Glomerular endothelial cell (primary cell): ENCODE results near the gene OS9. TPM values are rescaled to one million over a fixed set of nuclear protein-coding genes. Genes with fewer than 3 reads are reported as not detected.
A peak's percentile ranks its signal among the peaks of the same experiment; 100 is the strongest.

Experiments used
- DNase-seq: peaks from one replicate; pipeline ENCODE4 v3.0.0-alpha.2; 2011; ENCODE audit warnings: low read depth, low spot score; ENCODE audit errors: extremely low read depth
- total RNA-seq: library from RNA; depleted of rRNA; stranded (reverse); fragments of >200 nt; gene quantifications from 2 replicates; pipeline ENCODE4 v1.2.3, GENCODE V29; 2015

OS9 gene
- total RNA-seq, 1 donor from 2014 or later: 260 TPM

DNA sequence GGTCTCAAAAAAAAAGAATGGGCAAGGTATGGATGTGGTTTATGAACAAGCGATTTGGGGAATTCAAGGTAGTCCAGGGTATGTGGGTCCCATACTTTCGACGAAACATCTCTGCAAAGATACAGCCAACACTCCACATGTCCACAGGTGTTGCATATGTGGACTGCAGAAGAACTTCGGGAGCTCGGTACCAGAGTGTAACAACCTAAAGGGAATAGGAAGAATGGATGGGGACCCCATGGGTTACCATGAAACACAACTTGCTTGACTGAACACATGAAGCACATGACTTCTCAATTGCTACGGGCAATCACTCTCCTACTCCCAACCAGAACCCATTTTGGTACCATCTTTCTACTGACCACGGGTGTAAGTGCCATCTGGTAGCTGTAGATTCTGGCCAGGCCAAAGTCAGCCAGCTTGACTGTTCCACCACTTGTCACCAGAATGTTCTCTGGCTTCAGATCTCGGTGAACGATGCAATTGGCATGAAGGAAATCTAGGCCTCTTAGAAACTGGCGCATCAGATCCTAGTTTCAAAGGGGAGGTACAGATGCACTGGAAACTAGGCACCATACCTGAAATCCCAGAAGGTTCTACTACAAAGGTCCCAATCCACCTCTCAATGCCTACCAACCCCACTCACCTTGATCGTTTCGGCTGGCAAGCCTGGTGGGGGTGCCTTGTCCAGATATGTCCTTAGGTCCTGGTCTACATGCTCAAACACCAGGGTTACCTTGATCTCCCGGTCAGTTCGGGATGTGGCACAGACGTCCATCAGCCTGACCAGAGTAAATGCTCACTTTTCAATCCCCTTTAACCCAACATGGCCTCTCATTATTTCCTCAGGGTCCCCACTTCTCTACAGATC is 56.9 kb downstream of the OS9 start:
- no peak for DNase-seq

DNA sequence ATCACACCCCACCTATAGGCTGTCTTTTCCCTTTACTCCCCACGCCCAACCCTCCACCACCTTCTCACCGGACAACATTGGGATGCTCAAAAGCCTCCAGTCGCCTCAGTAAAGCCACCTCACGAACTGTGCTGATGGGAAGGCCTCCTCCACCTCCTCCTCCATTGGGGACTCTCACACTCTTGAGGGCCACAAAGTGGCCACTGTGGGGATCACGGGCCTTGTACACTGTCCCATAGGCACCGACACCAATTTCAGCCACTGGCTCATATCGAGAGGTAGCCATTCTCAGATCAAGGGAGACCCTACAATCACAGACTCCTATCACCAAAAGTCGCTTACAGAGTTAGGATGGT is 57.5 kb downstream of the OS9 start:
- DNase-seq: no peak

DNA sequence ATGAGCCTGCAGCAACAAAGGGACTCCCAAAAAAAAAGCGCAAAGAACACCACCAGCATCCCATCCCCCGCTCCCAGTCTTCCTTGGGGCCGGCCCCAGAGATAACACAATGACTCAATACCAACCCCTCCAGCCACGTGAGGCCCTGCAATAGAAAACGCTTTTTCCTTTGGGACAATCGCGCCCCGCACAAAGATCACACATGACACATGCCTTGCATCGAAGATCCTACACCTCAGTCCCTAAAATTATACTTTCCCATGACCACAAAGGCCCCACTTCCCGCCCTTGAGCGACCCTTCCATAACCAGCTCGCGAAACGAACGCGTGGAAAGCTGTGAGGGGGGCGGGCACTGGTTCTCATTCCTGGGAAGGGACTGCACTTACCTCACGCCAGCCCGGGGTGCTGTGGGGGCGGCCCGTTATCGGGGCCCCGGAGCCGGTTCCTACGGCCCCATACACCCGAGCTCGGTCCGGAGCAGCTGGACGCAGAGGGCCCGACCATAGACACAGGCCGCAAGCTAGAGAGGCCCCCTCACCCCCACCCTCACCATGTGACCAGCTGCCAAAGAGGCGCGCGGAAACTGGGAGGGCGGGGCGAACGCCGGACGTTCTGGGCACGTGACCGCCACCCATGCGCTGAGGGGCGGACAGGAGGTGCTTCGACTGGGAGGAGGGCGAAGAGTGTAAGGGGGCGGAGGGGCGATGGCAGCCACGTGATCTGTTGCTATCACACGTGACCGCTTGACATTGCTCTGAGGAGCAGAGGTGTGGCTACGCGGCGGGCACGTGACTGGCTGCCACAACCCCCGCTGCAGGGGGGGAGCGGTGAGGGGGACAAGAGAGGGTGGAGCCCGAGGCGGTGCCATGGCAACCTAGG is 58.1 kb downstream of the OS9 start, which contains the start of gene CDK4:
CDK4 (minus strand) TSS at position 523 of the 880 bp plus-strand sequence. CDS start 593 bp downstream, outside the sequence.
- peak; percentile 81 for DNase-seq

DNA sequence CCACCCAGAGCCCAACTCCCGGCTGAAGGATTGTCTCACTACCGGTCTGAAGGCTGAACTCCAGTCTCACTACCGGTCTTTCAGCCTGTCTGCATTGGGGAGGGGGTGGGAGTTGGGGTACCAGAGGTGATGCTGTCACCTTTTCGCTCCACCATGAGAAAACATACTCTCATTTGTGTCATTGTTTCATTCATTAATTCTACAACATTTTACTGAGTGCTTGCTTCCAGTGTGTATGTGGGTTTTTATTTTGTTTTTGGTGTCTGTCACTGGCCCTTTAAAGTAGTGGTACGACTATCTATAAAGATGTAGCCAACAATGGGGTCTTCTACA is 58.7 kb downstream of the OS9 start:
- DNase-seq: no peak

DNA sequence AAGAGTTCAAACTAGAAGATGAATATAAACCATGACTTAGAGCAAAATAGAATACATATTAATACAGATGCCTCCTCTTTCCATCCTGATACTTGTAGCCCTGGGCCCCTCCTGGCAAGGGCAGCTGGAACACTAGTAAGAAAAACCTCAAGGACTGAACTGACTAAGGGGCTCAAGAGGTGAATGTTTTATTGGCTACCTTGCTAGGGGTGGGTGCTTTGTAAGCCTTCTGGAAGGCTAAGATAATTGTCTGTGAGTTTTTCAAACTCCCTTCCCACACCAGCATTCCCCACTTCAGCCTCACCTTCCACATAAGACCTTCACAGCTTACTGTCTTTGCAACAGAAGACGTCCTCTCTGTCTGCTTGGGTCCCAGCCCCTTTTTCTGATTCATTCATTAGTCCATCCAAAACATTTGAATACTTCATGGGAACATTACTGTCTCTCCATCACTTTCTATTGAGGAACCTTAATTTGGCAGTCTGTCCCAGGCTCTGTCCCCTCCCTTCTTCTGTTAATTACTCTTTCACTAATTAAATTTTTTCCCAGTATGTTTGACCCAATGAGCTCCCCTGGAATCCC is 59.9 kb downstream of the OS9 start:
- no peak for DNase-seq

DNA sequence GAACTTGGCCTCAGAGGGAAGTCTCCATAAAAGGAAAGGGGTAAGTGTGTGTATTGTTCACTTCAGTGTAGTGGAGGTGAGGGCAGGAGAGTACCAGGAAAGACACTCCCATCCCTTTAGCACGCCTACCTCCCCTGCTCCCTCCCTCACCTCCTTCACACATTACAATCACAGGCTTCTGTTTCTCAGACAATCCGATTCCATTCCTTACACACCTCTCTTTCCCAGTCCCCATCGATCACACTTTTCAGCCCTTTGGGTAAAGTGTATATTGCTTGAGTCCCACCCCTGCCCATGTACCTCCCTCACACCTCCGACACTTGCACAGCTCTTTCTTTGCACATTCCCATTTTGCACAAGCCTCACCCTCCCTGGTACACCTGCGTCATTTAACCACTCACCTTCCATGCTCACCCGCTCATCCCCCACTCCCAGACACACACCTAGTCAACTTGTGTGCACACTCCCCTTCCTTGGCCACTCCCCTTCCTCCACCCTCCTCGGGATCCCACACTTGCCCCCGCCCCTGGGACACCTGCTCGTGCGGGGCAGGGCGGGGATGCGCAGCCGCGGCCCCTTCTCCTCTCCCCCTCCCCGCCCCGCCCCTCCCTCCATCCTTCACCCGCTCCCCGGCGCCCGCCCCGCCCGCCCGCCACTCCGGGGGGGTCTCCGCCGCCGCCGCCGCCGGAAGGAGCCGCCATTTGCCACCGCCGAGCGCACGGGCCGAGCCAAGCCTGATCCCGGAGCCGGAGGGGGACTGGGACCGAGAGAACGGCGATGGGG is 60.7 kb downstream of the OS9 start, which contains the start of gene MARCHF9:
MARCHF9 (plus strand) TSS at position 693 of the 783 bp plus-strand sequence. CDS start 426 bp downstream, outside the sequence.
- DNase-seq: no peak

DNA sequence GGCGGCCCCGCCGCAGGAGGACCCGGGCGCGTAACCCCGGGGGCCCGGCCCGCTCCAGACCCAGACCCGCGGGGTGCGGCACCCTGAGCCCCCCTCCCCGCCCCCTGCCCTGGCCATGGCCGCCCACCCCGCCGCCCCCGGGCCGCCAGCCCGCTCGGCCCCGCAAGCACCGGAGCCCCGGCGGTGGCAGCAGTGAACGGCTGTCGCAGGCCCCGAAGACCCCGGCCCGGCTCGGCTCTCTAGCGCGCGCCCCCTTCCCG is 61.2 kb downstream of the OS9 start:
- no peak for DNase-seq

DNA sequence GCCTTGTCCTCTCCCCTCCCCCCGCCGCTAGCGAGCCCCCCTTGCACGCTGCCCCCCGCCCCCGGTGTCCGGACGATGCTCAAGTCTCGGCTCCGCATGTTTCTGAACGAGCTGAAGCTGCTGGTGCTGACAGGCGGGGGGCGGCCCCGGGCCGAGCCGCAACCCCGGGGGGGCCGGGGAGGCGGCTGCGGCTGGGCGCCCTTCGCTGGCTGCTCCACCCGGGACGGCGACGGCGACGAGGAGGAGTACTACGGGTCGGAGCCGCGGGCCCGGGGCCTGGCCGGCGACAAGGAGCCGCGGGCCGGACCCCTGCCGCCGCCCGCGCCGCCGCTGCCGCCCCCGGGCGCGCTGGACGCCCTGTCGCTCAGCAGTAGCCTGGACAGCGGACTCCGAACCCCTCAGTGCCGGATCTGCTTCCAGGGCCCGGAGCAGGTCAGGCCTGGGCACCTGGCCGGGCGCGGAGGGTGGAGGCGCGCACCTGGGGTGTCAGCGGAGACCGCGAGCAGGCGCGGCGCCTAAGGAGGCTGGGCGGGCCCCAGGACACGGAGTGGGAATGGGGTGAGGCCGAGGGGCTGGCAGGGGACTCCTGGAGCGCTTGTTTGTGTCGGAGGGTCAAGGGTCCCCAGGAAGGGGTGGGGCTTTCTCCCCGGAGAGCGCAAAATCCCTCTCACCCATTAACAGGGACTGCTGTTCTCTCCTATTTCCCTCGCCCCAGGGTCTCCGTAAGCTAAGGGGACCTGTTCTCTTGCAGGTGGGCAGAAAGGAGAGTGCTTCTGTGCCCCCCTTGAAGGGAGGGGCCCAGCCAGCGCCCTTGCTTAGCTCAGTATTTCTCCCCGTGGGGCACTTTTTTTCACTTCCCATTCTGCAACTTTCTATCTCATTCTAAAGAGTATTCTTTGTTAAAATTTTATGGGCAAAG is 61.8 kb downstream of the OS9 start:
- no peak for DNase-seq

DNA sequence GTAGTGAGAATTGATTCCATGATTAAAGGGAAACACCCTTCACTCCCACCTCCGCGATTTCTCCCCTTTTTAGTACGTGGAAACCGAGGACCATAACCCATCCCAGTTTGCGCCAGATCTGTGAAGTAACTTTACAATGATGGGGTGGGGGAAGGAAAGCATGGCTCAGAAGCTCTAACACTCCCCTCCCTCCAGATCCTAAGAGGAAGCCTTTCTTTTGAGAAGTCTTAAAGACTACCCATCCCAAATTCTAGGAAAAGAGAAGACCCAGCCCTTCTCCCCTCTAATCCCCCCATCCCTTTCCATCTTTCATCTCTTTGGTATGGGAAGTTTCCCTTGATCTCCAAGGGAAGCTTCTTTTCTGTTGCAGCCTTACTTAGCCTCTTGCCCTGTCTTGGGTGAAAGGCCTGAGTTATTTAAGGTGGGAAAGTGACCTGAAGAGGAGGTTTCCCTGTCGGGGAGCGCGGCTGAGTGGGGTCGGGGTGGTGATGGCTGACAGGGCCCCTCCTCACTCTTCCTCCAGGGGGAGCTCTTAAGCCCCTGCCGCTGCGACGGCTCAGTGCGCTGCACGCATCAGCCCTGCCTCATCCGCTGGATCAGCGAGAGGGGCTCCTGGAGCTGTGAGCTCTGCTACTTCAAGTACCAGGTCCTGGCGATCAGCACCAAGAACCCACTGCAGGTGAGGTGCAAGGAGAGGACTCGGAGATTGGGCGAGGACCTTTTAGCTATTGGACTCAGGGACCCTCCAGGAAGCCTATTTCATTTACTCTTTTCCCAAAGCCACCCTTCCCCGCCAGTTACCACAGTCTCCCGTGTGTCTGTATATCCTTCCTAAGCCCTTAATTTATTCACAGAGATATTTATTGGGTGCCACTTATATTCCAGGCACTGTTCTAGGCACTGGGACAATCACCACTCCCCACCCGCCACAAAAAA is 62.7 kb downstream of the OS9 start:
- no peak for DNase-seq

DNA sequence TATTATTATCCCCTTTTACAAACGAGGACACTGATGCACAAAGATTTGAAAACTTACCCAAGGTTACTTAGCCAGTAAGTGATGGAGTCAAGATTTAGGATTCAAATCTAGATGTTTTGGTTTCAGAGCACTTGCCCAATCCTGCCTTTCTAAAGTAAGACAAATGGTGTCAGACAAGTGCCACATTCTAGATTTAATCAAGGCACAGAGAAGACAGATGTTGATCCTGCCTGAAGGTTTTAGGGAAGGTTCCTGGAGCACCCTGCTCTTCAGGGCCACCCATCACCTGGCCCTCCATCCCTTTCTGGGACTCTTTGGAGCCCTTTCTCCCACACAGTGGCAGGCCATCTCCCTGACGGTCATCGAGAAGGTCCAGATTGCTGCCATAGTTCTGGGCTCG is 63.8 kb downstream of the OS9 start:
- no peak for DNase-seq

DNA sequence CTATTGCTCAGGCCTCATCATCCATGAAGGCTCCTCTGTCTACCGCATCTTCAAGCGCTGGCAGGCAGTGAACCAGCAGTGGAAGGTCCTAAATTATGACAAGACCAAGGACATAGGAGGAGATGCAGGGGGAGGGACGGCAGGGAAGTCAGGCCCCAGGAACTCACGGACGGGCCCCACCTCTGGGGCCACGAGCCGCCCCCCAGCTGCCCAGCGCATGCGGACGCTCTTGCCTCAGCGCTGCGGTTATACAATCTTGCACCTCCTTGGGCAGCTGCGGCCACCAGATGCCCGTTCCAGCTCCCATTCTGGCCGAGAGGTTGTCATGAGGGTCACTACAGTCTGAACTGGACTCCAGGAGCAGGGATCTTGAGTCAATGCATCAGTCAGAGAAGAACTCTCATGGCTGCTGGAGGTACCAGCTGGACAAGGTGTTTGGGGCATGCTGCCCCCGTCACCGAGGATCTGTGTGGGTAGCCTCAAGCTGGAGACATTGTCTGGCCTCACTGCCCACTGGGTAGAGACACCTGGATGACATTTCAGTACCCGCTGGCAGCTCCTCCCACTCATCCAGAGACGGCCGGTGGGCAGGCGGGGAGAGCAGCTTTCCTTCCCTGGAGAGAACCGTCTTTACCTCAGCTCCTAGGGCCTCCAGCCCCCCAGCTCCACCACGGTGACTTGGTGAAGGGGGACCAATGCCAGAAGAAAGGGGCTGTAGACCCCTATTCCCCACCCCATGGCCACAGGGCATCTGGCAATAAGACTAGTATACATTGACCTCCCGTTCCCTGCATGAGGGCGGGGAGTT is 64.8 kb downstream of the OS9 start:
- no peak for DNase-seq

DNA sequence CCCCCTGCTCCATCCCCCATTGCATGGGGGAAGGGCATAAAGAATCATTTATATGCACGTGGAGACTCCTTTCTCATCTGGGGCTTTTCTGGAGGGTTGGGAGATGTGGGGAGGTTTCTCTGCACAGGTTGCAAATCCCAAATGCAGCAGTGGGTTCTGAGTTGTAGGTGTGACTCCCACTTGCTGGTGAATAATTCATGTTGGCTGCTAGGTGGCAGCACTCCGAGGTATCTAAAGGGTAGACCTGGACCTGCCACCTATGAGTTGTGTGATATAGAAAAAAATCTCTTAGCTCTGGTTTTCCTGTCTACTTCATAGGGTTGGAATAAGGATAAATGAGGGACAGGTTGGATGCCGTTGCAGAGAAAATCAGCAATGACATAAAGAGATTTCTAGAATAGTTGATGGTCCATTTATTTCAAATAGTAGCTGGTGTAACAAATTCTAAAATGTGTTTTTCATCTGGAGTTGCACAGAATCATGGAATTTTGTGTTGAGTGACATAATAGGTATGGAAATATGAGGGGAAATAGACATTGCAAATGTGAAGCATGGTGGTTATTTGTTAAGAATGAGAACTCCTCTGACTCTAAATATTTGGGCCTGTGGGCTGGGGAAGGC is 65.5 kb downstream of the OS9 start:
- DNase-seq: no peak

DNA sequence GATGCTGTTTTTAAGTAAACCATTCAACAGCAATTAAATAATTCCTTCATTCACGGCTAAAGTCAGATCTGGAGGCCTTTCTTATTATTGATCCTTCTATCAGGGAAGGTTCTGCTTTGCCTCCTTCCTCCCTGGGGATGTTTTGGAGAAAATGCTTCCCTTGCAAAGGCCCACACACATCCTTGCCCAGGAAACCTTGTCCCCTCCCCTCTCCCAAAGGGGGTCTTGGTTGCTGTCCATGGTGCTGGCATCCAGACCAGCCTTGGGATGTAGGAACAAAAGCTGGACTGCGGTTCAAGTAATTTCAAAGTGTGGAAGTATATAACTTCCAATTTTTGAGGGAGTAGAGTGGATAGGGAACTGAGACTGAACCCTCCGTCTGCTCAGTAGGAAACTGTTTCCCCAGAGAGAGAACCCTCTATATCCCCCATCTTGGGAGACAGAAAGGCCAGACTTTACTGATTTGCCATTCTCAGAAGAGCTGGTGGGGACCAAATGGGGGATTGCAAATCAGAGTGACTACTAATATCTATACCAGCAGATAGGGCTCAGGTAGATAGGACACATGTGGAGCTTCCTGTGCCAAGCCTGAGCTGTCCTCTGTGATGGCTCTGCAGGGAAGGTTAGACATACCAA is 66.5 kb downstream of the OS9 start:
- no peak for DNase-seq

DNA sequence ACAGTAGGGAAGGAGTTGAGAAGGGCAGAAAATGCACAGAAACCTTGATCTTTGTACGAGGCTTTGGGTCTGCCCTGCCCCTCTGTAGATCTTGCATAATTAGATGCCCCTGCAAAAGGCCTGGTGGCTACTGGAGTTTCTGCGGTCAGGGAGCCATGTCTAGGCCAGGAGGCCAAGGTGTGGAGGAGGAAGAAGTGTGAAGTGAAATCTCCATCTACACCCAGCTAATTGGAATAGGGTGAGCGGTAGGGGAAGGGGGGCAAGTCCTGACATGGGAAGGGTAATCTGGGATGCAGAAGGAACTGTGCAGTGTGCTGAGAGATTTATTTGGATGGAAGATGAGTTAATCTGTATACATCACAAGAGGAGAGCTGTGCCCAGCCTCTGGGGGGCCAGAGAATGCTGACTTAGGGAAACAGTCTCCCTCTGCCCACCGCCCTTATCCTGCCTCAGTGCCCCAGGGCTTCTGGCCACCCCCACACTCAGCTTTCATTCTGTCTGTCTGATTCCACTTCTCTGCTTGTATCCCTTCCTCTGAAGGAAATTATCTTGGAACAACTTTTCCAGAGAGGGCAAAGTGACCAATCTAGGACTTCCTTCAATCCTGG is 67.6 kb downstream of the OS9 start:
- DNase-seq: no peak

DNA sequence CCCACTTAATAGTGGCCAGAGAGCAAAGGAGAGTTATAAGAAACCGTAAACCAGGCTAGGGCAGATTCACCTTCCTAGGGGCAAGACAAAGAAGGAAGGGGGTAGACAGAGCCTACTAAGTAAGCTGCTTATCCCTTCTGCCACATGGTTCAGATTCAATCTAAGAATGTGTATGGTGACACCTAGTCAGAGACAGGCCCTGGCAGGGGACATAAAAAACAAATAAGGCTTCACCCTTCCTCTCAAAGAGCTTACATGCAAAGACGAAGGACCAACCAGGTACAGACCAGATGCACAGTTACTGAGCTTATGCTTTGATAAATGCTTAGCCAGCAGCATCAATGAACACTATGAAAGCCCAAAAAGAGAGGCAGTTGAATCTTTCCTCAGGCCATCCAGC is 68.5 kb downstream of the OS9 start:
- no peak for DNase-seq

DNA sequence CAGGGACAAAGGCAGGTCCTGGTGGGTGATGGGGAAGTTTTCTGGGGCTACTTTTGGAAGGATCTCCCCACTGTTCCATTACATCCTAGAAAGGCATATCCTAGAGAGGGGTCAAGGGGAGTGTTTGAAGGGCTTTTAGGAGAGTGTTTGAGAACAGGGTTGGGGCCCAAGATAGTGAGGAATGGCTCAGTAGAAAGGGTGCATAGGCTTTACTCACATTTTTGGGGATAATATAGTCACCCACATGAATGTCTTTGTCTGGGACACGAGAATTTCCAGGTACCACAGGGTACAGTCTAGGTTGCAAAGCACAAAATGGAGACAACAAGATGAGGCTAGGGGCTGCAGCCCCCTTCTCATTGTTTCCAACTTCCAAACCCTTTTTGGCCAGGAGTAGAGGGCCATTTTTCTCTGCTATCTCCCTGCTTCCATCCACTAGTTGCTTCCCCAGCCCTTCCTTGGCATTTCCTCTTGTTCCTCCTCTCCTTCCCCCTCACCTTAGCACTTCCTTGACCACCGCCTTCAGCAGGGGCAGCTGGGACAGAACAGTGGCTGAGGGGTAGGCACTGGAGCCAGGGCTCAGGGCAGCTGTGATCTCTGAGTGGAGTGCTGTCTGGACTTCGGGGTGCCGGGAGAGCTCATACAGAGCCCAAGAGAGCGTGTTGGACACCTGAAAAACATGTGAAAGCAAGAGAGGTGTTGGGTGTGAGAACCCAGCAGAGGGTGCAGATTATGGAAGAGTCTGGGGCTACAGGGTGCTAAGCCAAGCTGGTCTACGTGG is 70.1 kb downstream of the OS9 start:
- no peak for DNase-seq
